A549 (cell line): Measurements from ENCODE around the gene CSNK2A3. TPM values are rescaled to one million over a fixed set of nuclear protein-coding genes. Genes with fewer than 3 reads are reported as not detected.

Experiments used
- ATAC-seq, 2 experiments: fragments of 200-7000 bp in 1 of 2; fragments of >200 bp in 1 of 2; cut with Nextera tagmentation in 1 of 2; cut with Tn5 transposase in 1 of 2; 3 replicates each; pipeline versions ENCODE4 v1.8.0 to v1.9.1; 2018 to 2020; ENCODE audit warnings: mild to moderate bottlenecking in 1 of 2, moderate library complexity in 1 of 2
- CTCF ChIA-PET: fragments of 300-600 bp; sonication (Branson Sonifier 250); formaldehyde crosslinking; extraction: SDS; loops from one replicate; lab custom pipeline; 2021; ENCODE audit warnings: antibody characterized with exemption, inconsistent platforms; lab: Yijun Ruan, JAX
- POLR2A ChIA-PET: fragments of 350-600 bp; formaldehyde crosslinking; extraction: SDS; loops from one replicate; lab custom pipeline; 2021; ENCODE audit warnings: antibody characterized with exemption, inconsistent platforms; lab: Yijun Ruan, JAX
- DNase-seq, 2 experiments: peaks; one replicate each; pipeline versions ENCODE4 v3.0.0 to v3.0.0-alpha.2; 2011 to 2016; ENCODE audit warnings: low read depth in 1 of 2, low spot score in 1 of 2
- FAIRE-seq: peaks from 2 replicates; lab custom pipeline; 2011; peaks lifted over from hg19 to GRCh38; lab: Jason Lieb, UNC
- H3K27ac ChIP-seq, 2 experiments: fragments of >200 bp; sonication (Bioruptor Twin); formaldehyde crosslinking; 3 replicates each; pipeline ENCODE4 v1.5.1; 2016 to 2017
- H3K4me1 ChIP-seq: fragments of >200 bp; sonication (Bioruptor Twin); formaldehyde crosslinking; 3 replicates; pipeline ENCODE4 v1.6.1; 2016
- H3K4me2 ChIP-seq: fragments of >200 bp; sonication (Bioruptor Twin); formaldehyde crosslinking; 3 replicates; pipeline ENCODE4 v1.6.1; 2016
- H3K4me3 ChIP-seq: fragments of >200 bp; sonication (Bioruptor Twin); formaldehyde crosslinking; 3 replicates; pipeline ENCODE4 v1.5.1; 2016
- H3K9me3 ChIP-seq: fragments of >200 bp; sonication (Bioruptor Twin); formaldehyde crosslinking; 3 replicates; pipeline ENCODE4 v1.6.1; 2016
- BHLHE40 ChIP-seq: IDR thresholded peaks from 2 replicates; pipeline ENCODE4 v1.6.1; 2012; ENCODE audit warnings: low read depth, low read length, inconsistent platforms
- CBX2 ChIP-seq: fragments of 200-600 bp; sonication (generic); IDR thresholded peaks from 2 replicates; pipeline ENCODE4 v1.6.1; 2016; ENCODE audit warnings: low read depth, mild to moderate bottlenecking, borderline replicate concordance
- CHD2 ChIP-seq: fragments of 150-350 bp; IDR thresholded peaks from 2 replicates; pipeline ENCODE4 v1.6.1; 2014; ENCODE audit warnings: low read length; ENCODE audit not compliant: partially characterized antibody
- E2F6 ChIP-seq: IDR thresholded peaks from 2 replicates; pipeline ENCODE4 v1.6.1; 2012; ENCODE audit warnings: low read depth, borderline replicate concordance
- EHF ChIP-seq: fragments of 250-450 bp; sonication (Bioruptor Pico); IDR thresholded peaks from 2 replicates; pipeline ENCODE4 v1.5.0; 2020; ENCODE audit warnings: mild to moderate bottlenecking
- EHMT2 ChIP-seq: fragments of 200-600 bp; sonication (generic); IDR thresholded peaks from 2 replicates; pipeline ENCODE4 v1.6.1; 2016; ENCODE audit warnings: antibody characterized with exemption, low read depth, mild to moderate bottlenecking, moderate library complexity
- ELK1 ChIP-seq: fragments of 150-350 bp; IDR thresholded peaks from 2 replicates; pipeline ENCODE4 v1.6.1; 2014; ENCODE audit warnings: low read depth, mild to moderate bottlenecking, low read length
- ESRRA ChIP-seq: fragments of 150-350 bp; IDR thresholded peaks from 2 replicates; pipeline ENCODE4 v1.6.1; 2014; ENCODE audit warnings: mild to moderate bottlenecking, low read length, borderline replicate concordance
- FOSB ChIP-seq: fragments of 250-450 bp; sonication (Bioruptor Pico); IDR thresholded peaks from 2 replicates; pipeline ENCODE4 v1.5.0; 2020; ENCODE audit warnings: mild to moderate bottlenecking, moderate library complexity
- HEYL ChIP-seq: fragments of 250-450 bp; sonication (Bioruptor Pico); IDR thresholded peaks from 2 replicates; pipeline ENCODE4 v1.8.0; 2021; ENCODE audit warnings: mild to moderate bottlenecking, moderate library complexity
- HOXA7 ChIP-seq: fragments of 250-450 bp; sonication (Bioruptor Pico); IDR thresholded peaks from 2 replicates; pipeline ENCODE4 v1.5.0; 2020; ENCODE audit warnings: mild to moderate bottlenecking, moderate library complexity
- HOXB13 ChIP-seq: fragments of 250-450 bp; sonication (Bioruptor Pico); IDR thresholded peaks from 2 replicates; pipeline ENCODE4 v1.5.0; 2020; ENCODE audit warnings: low read depth, mild to moderate bottlenecking, moderate library complexity
- HOXB5 ChIP-seq: fragments of 250-450 bp; sonication (Bioruptor Pico); IDR thresholded peaks from 2 replicates; pipeline ENCODE4 v1.5.0; 2020; ENCODE audit warnings: mild to moderate bottlenecking, moderate library complexity
- MAFK ChIP-seq: fragments of 450-650 bp; IDR thresholded peaks from 2 replicates; pipeline ENCODE4 v1.6.1; 2014; ENCODE audit not compliant: partially characterized antibody
- MAZ ChIP-seq: fragments of 150-350 bp; IDR thresholded peaks from 2 replicates; pipeline ENCODE4 v1.6.1; 2014; ENCODE audit warnings: antibody characterized with exemption, low read depth, low read length, borderline replicate concordance
- NR3C1 ChIP-seq: fragments of >200 bp; sonication (Bioruptor Twin); formaldehyde crosslinking; IDR thresholded peaks from 3 replicates; pipeline ENCODE4 v1.6.1; 2017
- RNF2 ChIP-seq: fragments of 200-600 bp; sonication (generic); IDR thresholded peaks from 2 replicates; pipeline ENCODE4 v1.6.1; 2016; ENCODE audit warnings: low read depth, mild to moderate bottlenecking, antibody characterized with exemption, moderate library complexity, borderline replicate concordance
- SMC3 ChIP-seq: fragments of >200 bp; sonication (Bioruptor Twin); formaldehyde crosslinking; IDR thresholded peaks from 3 replicates; pipeline ENCODE4 v1.6.1; 2018; ENCODE audit warnings: inconsistent platforms
- SREBF2 ChIP-seq: fragments of 450-650 bp; IDR thresholded peaks from 2 replicates; pipeline ENCODE4 v1.6.1; 2014; ENCODE audit warnings: mild to moderate bottlenecking, moderate library complexity
- ZFP36 ChIP-seq: fragments of 450-650 bp; IDR thresholded peaks from 2 replicates; pipeline ENCODE4 v1.6.1; 2014; ENCODE audit warnings: borderline replicate concordance; ENCODE audit not compliant: partially characterized antibody
- ZSCAN20 ChIP-seq: fragments of 250-450 bp; sonication (Bioruptor Pico); IDR thresholded peaks from 2 replicates; pipeline ENCODE4 v1.8.0; 2022; ENCODE audit warnings: mild to moderate bottlenecking, moderate library complexity
- WGBS: methylation state at CpG from one replicate; pipeline ENCODE4 v1.1.6; 2017; ENCODE audit errors: missing lambda C conversion rate; 5-methylcytosine and 5-hydroxymethylcytosine counted together
- polyA plus RNA-seq, 4 experiments: library from polyadenylated mRNA; depleted of rRNA in 3 of 4; stranded (reverse); fragments of >200 nt; fragmentation: RNase III in 1 of 4; extraction: RNeasy Plus Mini Kit Qiagen cat#74134 plus additional on column Dnase treatment in 1 of 4; gene quantifications; 2 replicates in 3 of 4; 3 replicates in 1 of 4; pipeline ENCODE4 v1.2.3, GENCODE V29; 2011 to 2017
- TF ChIP-seq, protein P1 (sequence below): fragments of 200-600 bp; sonication (generic); IDR thresholded peaks from 2 replicates; pipeline ENCODE4 v1.6.1; 2016; ENCODE audit warnings: antibody characterized with exemption, mild to moderate bottlenecking, moderate library complexity

CSNK2A3 gene
- polyA plus RNA-seq, 2 of the 4 experiments (the other 2 are of a cell fraction) = 4.4 to 5.7 TPM

DNA sequence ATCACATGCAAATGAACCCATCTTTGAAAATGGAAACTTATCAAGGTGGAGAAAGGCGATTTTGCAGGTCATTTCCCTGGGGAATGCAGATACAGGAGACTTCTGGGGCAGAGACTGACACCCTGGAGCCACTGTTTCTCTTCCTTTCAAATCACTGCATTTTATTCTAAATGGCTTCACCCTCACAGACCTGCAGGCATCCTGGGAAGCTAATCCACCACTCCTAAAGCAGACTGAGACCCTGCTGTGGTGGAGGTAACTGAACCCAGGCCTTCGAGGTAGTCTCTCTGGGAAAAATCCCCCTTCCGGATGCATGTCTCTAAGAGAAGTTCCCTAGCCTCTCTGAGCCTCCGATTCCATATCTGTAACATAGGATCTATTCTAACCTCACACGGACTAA, 20.9 kb upstream of the CSNK2A3 start:
- Histone ChIP-seq H3K4me3 (no peak overlapping the region), H3K4me2 (no peak overlapping the region), H3K9me3 (no peaks in the 10 kb centered on the region), H3K4me1 (no peaks in the 10 kb centered on the region), H3K27ac (no peak overlapping the region)
- CTCF ChIA-PET = no interaction called here
- ATAC-seq = no peak
- no peak for DNase-seq
- FAIRE-seq = no peak
- whole genome bisulfite sequencing = 64% methylated on average over 5 of the region's 5 CpGs
- POLR2A ChIA-PET = no interaction called here
- no peak for TF ChIP-seq EHF
- no peak for TF ChIP-seq ESRRA
- TF ChIP-seq FOSB = no peak
- no peak for TF ChIP-seq NR3C1
- TF ChIP-seq SMC3 = no peak
- TF ChIP-seq ZFP36 = no peak
- TF ChIP-seq CBX2 = no peak
- no peak for TF ChIP-seq MAZ
- no peak for TF ChIP-seq CHD2
- no peak for TF ChIP-seq BHLHE40
- no peak for TF ChIP-seq ZSCAN20 (CRISPR knock-in tag)
- TF ChIP-seq MAFK = no peak
- TF ChIP-seq RNF2 = no peak
- TF ChIP-seq E2F6 = no peak
- TF ChIP-seq ELK1 = no peak

DNA sequence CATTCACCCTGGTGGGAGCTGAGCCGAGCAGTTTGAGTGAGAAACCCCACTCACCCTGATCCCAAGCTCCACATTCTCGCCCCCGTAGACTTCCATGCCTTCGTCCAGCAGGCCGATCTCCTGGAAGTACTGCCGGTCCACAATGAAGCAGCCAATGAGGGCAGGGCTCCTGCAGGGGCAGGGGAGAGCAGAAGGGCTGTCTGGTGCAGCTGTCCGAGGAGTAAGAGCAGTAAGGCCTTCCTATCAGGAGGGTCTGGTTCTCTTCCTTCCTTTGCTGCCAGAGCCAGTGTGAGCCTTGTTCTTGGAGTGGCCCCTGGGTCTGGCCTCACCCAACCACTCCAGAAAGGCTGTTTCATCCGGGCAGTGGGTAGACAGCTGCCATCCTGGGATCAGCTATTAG, 19.4 kb upstream of the CSNK2A3 start:
- no peak overlapping the region for H3K4me2 ChIP-seq
- no peak overlapping the region for H3K4me3 ChIP-seq
- TF ChIP-seq MAFK = no peak
- TF ChIP-seq HOXB5 = no peak
- TF ChIP-seq HEYL (CRISPR knock-in tag) = no peak
- TF ChIP-seq ESRRA = no peak
- no peak for TF ChIP-seq ELK1
- no peak for TF ChIP-seq HOXA7
- TF ChIP-seq EHMT2 = no peak
- no peak for TF ChIP-seq FOSB
- TF ChIP-seq, protein P1, sequence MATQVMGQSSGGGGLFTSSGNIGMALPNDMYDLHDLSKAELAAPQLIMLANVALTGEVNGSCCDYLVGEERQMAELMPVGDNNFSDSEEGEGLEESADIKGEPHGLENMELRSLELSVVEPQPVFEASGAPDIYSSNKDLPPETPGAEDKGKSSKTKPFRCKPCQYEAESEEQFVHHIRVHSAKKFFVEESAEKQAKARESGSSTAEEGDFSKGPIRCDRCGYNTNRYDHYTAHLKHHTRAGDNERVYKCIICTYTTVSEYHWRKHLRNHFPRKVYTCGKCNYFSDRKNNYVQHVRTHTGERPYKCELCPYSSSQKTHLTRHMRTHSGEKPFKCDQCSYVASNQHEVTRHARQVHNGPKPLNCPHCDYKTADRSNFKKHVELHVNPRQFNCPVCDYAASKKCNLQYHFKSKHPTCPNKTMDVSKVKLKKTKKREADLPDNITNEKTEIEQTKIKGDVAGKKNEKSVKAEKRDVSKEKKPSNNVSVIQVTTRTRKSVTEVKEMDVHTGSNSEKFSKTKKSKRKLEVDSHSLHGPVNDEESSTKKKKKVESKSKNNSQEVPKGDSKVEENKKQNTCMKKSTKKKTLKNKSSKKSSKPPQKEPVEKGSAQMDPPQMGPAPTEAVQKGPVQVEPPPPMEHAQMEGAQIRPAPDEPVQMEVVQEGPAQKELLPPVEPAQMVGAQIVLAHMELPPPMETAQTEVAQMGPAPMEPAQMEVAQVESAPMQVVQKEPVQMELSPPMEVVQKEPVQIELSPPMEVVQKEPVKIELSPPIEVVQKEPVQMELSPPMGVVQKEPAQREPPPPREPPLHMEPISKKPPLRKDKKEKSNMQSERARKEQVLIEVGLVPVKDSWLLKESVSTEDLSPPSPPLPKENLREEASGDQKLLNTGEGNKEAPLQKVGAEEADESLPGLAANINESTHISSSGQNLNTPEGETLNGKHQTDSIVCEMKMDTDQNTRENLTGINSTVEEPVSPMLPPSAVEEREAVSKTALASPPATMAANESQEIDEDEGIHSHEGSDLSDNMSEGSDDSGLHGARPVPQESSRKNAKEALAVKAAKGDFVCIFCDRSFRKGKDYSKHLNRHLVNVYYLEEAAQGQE = no peak
- no peak for TF ChIP-seq BHLHE40
- TF ChIP-seq HOXB13 (CRISPR knock-in tag) = no peak
- TF ChIP-seq SREBF2 = no peak
- DNase-seq (no peak), ATAC-seq (no peak), FAIRE-seq (no peak)
- no peak overlapping the region for H3K27ac ChIP-seq
- CTCF ChIA-PET = no interaction called here
- no peaks in the 10 kb centered on the region for H3K9me3 ChIP-seq
- H3K4me1 ChIP-seq = no peaks in the 10 kb centered on the region
- POLR2A ChIA-PET = no interaction called here
- 82% methylated on average over 8 of the region's 8 CpGs for WGBS
